RWPE2 (cell line): Measurements from ENCODE around the gene CALU.

ENCODE experiments used
- ATAC-seq: fragments of 200-7000 bp; cut with Tn5 transposase; 3 replicates; pipeline ENCODE4 v1.9.1; 2021; ENCODE audit warnings: low read depth
- DNase-seq: peaks from one replicate; pipeline ENCODE4 v3.0.0-alpha.2; 2020; ENCODE audit warnings: low spot score
- H3K27ac ChIP-seq: fragments of 450-650 bp; 2 replicates; pipeline ENCODE4 v1.5.1; 2017; ENCODE audit warnings: mild to moderate bottlenecking; ENCODE audit not compliant: poor library complexity, severe bottlenecking
- H3K27me3 ChIP-seq: fragments of 250-450 bp; sonication (Bioruptor Pico); 2 replicates; pipeline ENCODE4 v1.5.1; 2021; ENCODE audit warnings: mild to moderate bottlenecking, moderate library complexity; ENCODE audit not compliant: insufficient read depth, poor library complexity, severe bottlenecking
- H3K36me3 ChIP-seq: fragments of 250-450 bp; sonication (Bioruptor Pico); 2 replicates; pipeline ENCODE4 v1.5.1; 2020; ENCODE audit warnings: low read depth, mild to moderate bottlenecking, moderate library complexity
- H3K4me1 ChIP-seq: fragments of 250-450 bp; sonication (Bioruptor Pico); 2 replicates; pipeline ENCODE4 v1.5.1; 2021; ENCODE audit warnings: mild to moderate bottlenecking, moderate library complexity; ENCODE audit not compliant: insufficient read depth, poor library complexity, severe bottlenecking
- H3K4me3 ChIP-seq: fragments of 250-450 bp; sonication (Bioruptor Pico); 2 replicates; pipeline ENCODE4 v1.5.1; 2021; ENCODE audit warnings: mild to moderate bottlenecking, moderate library complexity; ENCODE audit not compliant: severe bottlenecking
- H3K9me3 ChIP-seq: fragments of 250-450 bp; sonication (Bioruptor Pico); 2 replicates; pipeline ENCODE4 v1.5.1; 2021; ENCODE audit warnings: mild to moderate bottlenecking, moderate library complexity; ENCODE audit not compliant: severe bottlenecking
- CTCF ChIP-seq: fragments of 450-650 bp; IDR thresholded peaks from one replicate; pipeline ENCODE4 v1.5.1; 2017; ENCODE audit warnings: mild to moderate bottlenecking, moderate library complexity; ENCODE audit not compliant: poor library complexity, severe bottlenecking

The CALU gene

GRCh38 chr7:128781126-128781525 lies 42.0 kb downstream of the CALU start:
- Histone ChIP-seq H3K4me3 (no peak overlapping the region), H3K9me3 (no peaks in the 10 kb centered on the region), H3K27ac (no peak overlapping the region), H3K27me3 (no peaks in the 10 kb centered on the region), H3K36me3 (no peaks in the 10 kb centered on the region), H3K4me1 (no peaks in the 10 kb centered on the region)
- no peak for DNase-seq
- no peak for ATAC-seq
- no peak for TF ChIP-seq CTCF

- Histone ChIP-seq H3K4me3 (no peak overlapping the region), H3K27ac (no peak overlapping the region), H3K27me3 (no peaks in the 10 kb centered on the region), H3K36me3 (no peaks in the 10 kb centered on the region), H3K4me1 (no peaks in the 10 kb centered on the region), H3K9me3 (no peaks in the 10 kb centered on the region)
- ATAC-seq (no peak), DNase-seq (no peak)
- no peak for TF ChIP-seq CTCF
Measured at GRCh38 chr7:128781851-128782250, 42.7 kb downstream of the CALU start.

- Histone ChIP-seq H3K4me1 (no peaks in the 10 kb centered on the region), H3K36me3 (no peaks in the 10 kb centered on the region), H3K9me3 (no peaks in the 10 kb centered on the region), H3K27me3 (no peaks in the 10 kb centered on the region), H3K4me3 (no peak overlapping the region), H3K27ac (no peak overlapping the region)
- TF ChIP-seq CTCF, result no peak
- peak; percentile 68 for ATAC-seq
- DNase-seq, result no peak
Measured at GRCh38 chr7:128783143-128783861, 44.1 kb downstream of the CALU start.

GRCh38 chr7:128785738-128786137 lies 46.6 kb downstream of the CALU start:
- Histone ChIP-seq H3K27me3 (no peaks in the 10 kb centered on the region), H3K4me3 (no peak overlapping the region), H3K4me1 (no peaks in the 10 kb centered on the region), H3K9me3 (no peaks in the 10 kb centered on the region), H3K27ac (no peak overlapping the region), H3K36me3 (no peaks in the 10 kb centered on the region)
- no peak for DNase-seq
- no peak for ATAC-seq
- no peak for TF ChIP-seq CTCF
